GM13976 (cell line): Measurements from ENCODE around the gene CSF3.
"Not testable (repeated sequence)": the region's sequence is repeated elsewhere in the genome, so short reads cannot be mapped to it uniquely, and the experiment has no call there.

Experiments
- DNase-seq: peaks from one replicate; pipeline ENCODE4 v3.0.0; 2012; ENCODE audit warnings: low spot score
- in situ Hi-C: fragments of 300-500 bp; cut with MboI; formaldehyde crosslinking; loops from one replicate; pipeline ENCODE4 v1.12.0; 2022; ENCODE audit warnings: low sequenced_read_pairs, mixed read lengths, inconsistent platforms; ENCODE audit not compliant: unreplicated experiment
- TF ChIP-seq, protein P1 (sequence below): IDR thresholded peaks from 2 replicates; pipeline ENCODE4 v1.5.1; 2012; ENCODE audit warnings: borderline replicate concordance, mild to moderate bottlenecking; ENCODE audit not compliant: insufficient read depth; ENCODE audit errors: extremely low read depth, missing control alignments, control extremely low read depth

Gene CSF3

DNA sequence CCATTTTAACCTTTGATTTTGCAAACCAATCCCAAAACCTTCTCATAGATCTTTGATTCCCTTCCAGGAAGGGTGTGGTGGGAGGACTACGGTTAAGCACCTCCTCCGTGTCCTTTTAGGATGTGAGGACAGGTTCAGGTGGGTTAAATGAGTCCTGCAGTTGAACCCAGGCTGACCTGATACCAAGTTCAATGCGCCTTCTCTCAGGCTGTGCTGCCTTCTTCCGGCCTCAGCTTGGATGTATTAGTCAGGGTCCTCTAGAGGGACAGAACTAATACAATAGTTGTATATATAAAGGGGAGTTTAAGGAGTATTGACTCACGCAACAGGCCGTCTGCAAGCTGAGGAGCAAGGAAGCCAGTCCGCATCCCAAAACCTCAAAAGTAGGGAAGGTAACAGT, 10.5 kb upstream of the CSF3 start:
- no peak for DNase-seq
- TF ChIP-seq, protein P1, sequence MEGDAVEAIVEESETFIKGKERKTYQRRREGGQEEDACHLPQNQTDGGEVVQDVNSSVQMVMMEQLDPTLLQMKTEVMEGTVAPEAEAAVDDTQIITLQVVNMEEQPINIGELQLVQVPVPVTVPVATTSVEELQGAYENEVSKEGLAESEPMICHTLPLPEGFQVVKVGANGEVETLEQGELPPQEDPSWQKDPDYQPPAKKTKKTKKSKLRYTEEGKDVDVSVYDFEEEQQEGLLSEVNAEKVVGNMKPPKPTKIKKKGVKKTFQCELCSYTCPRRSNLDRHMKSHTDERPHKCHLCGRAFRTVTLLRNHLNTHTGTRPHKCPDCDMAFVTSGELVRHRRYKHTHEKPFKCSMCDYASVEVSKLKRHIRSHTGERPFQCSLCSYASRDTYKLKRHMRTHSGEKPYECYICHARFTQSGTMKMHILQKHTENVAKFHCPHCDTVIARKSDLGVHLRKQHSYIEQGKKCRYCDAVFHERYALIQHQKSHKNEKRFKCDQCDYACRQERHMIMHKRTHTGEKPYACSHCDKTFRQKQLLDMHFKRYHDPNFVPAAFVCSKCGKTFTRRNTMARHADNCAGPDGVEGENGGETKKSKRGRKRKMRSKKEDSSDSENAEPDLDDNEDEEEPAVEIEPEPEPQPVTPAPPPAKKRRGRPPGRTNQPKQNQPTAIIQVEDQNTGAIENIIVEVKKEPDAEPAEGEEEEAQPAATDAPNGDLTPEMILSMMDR: no peak
- in situ Hi-C loops: no loop called here

DNA sequence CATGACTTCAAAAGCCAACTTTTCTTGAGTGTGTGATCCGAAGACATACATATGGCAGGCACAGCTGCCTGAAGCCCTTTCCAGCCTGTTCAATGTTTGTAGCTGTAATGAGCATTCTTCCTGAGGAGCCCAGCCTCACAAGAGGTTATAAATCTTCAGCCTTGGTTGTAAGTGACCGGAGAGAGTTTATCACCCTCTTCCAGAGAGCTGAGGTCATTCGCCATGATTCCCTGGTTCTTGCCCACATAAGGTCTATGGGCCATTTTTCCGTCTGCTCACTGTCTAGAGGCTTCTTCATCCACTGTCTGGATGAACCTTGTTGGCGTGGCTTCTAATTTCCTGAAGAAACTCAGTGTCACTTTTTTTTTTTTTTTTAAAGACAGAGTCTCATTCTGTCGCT, 9.7 kb upstream of the CSF3 start:
- in situ Hi-C loops: no loop called here
- no peak for DNase-seq
- TF ChIP-seq, protein P1: no peak

DNA sequence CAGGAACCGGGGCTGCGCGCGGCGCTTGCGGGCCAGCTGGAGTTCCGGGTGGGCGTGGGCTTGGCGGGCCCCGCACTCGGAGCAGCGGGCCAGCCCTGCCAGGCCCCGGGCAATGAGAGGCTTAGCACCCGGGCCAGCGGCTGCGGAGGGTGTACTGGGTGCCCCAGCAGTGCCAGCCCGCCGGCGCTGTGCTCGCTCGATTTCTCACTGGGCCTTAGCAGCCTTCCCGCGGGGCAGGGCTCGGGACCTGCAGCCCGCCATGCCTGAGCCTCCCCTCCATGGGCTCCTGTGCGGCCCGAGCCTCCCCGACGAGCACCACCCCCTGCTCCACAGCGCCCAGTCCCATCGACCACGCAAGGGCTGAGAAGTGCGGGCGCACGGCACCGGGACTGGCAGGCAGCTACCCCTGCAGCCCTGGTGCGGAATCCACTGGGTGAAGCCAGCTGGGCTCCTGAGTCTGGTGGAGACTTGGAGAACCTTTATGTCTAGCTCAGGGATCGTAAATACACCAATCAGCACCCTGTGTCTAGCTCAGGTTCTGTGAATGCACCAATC, 4.2 kb upstream of the CSF3 start:
- in situ Hi-C loops: loop anchor here (10.0 kb wide), 1 partner anchor 274 kb away; the partner anchor contains the start of gene CDC6
- not testable (repeated sequence) for DNase-seq

DNA sequence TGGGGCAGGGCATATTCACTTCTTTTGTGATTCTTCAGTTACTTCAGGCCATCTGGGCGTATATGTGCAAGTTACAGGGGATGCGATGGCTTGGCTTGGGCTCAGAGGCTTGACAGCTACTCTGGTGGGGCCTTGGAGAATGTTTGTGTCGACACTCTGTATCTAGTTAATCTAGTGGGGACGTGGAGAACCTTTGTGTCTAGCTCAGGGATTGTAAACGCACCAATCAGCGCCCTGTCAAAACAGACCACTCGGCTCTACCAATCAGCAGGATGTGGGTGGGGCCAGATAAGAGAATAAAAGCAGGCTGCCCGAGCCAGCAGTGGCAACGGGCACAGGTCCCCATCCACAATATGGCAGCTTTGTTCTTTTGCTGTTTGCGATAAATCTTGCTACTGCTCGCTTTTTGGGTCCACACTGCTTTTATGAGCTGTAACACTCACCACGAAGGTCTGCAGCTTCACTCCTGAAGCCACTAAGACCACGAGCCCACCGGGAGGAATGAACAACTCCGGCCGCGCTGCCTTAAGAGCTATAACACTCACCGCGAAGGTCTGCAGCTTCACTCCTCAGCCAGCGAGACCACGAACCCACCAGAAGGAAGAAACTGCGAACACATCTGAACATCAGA, 3.1 kb upstream of the CSF3 start:
- in situ Hi-C loops: loop anchor here (10.0 kb wide), 1 partner anchor 273 kb away; the partner anchor contains the start of gene CDC6
- not testable (repeated sequence) for DNase-seq

DNA sequence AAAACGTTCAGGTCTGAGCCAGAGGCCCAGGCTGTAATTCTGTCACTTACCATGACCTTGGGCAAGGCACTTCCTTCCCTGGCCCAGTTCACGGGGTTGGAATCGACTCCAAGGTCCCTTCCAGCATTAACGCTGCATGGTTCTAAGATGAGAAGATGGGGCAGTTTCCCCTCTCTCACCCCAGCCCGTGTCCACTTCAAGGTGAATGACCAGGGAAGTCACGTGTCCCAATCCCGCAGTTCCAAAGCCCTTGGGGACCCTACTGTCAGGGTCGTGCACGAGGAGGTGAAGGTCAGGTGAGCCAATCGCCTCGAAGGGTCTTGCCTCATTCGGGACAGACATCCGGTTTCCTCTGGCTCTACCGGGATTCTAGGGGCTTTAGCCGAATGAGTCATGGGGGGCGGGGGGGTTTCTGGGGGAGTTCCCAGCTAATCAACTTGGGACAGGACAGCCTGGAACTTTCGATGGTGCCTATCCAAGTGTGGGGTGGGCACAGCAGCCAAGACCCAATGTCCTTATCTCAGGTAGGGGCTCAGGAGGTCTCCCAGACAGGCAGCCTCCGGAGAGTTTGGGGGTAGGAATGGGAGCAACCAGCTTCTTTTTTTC, 762 bp upstream of the CSF3 start:
- in situ Hi-C loops: loop anchor here (10.0 kb wide), 1 partner anchor 270 kb away; the partner anchor contains the start of gene CDC6
- DNase-seq: no peak
- TF ChIP-seq, protein P1: no peak

DNA sequence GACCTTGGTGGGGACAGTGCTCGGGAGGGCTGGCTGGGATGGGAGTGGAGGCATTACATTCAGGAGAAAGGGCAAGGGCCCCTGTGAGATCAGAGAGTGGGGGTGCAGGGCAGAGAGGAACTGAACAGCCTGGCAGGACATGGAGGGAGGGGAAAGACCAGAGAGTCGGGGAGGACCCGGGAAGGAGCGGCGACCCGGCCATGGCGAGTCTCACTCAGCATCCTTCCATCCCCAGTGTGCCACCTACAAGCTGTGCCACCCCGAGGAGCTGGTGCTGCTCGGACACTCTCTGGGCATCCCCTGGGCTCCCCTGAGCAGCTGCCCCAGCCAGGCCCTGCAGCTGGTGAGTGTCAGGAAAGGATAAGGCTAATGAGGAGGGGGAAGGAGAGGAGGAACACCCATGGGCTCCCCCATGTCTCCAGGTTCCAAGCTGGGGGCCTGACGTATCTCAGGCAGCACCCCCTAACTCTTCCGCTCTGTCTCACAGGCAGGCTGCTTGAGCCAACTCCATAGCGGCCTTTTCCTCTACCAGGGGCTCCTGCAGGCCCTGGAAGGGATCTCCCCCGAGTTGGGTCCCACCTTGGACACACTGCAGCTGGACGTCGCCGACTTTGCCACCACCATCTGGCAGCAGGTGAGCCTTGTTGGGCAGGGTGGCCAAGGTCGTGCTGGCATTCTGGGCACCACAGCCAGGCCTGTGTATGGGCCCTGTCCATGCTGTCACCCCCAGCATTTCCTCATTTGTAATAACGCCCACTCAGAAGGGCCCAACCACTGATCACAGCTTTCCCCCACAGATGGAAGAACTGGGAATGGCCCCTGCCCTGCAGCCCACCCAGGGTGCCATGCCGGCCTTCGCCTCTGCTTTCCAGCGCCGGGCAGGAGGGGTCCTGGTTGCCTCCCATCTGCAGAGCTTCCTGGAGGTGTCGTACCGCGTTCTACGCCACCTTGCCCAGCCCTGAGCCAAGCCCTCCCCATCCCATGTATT, 1.1 kb downstream of the CSF3 start:
- no peak for DNase-seq
- in situ Hi-C loops: loop anchor here (10.0 kb wide), 1 partner anchor 269 kb away; the partner anchor contains the start of gene CDC6
- TF ChIP-seq, protein P1: no peak

DNA sequence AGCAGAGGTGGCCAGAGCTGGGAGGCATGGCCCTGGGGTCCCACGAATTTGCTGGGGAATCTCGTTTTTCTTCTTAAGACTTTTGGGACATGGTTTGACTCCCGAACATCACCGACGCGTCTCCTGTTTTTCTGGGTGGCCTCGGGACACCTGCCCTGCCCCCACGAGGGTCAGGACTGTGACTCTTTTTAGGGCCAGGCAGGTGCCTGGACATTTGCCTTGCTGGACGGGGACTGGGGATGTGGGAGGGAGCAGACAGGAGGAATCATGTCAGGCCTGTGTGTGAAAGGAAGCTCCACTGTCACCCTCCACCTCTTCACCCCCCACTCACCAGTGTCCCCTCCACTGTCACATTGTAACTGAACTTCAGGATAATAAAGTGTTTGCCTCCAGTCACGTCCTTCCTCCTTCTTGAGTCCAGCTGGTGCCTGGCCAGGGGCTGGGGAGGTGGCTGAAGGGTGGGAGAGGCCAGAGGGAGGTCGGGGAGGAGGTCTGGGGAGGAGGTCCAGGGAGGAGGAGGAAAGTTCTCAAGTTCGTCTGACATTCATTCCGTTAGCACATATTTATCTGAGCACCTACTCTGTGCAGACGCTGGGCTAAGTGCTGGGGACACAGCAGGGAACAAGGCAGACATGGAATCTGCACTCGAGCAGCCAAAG, 2.3 kb downstream of the CSF3 start:
- TF ChIP-seq, protein P1: no peak
- in situ Hi-C loops: loop anchor here (10.0 kb wide), 1 partner anchor 267 kb away; the partner anchor contains the start of gene CDC6
- DNase-seq: no peak
